OCI-LY3 (cell line): ENCODE data around the gene SHMT2.

Experiments
- H2AFZ ChIP-seq: fragments of 200-600, 300-600 bp; shearing (Covaris generic); 2 replicates; pipeline ENCODE4 v1.6.0; 2014; ENCODE audit warnings: antibody characterized with exemption, low read depth, low read length
- H3K27ac ChIP-seq: fragments of 200-600, 300-600 bp; sonication (generic); 2 replicates; pipeline ENCODE4 v1.5.1; 2014; ENCODE audit warnings: mild to moderate bottlenecking, low read length, moderate library complexity, mixed read lengths
- H3K27me3 ChIP-seq: fragments of 200-600, 300-600 bp; sonication (generic); 2 replicates; pipeline ENCODE4 v1.6.1; 2014; ENCODE audit warnings: low read depth, low read length, mixed read lengths
- H3K36me3 ChIP-seq: fragments of 200-600, 300-600 bp; sonication (generic); replicated peaks from 2 replicates; pipeline ENCODE3; 2014; ENCODE audit warnings: low read depth, low read length, mixed read lengths
- H3K4me1 ChIP-seq: fragments of 300-600, 200-600 bp; sonication (generic); 2 replicates; pipeline ENCODE4 v1.6.1; 2014; ENCODE audit warnings: low read length, mixed read lengths
- H3K4me2 ChIP-seq: fragments of 200-600, 300-600 bp; sonication (generic); 2 replicates; pipeline ENCODE4 v1.6.1; 2014; ENCODE audit warnings: low read length, mixed read lengths
- H3K4me3 ChIP-seq: fragments of 300-600, 200-600 bp; sonication (generic); 2 replicates; pipeline ENCODE4 v1.5.1; 2014; ENCODE audit warnings: antibody characterized with exemption, mild to moderate bottlenecking, low read length, moderate library complexity
- H3K79me2 ChIP-seq: fragments of 300-600, 200-600 bp; shearing (Covaris generic); 2 replicates; pipeline ENCODE4 v1.6.1; 2014; ENCODE audit warnings: mild to moderate bottlenecking, low read length, mixed read lengths
- H3K9ac ChIP-seq: fragments of 300-600, 200-600 bp; shearing (Covaris generic); 2 replicates; pipeline ENCODE4 v1.6.0; 2014; ENCODE audit warnings: mild to moderate bottlenecking, low read length, moderate library complexity
- H3K9me3 ChIP-seq: fragments of 200-600, 300-600 bp; shearing (Covaris generic); 2 replicates; pipeline ENCODE4 v1.6.1; 2014; ENCODE audit warnings: low read length, mixed read lengths; ENCODE audit not compliant: insufficient read depth
- H4K20me1 ChIP-seq: fragments of 200-600, 300-600 bp; sonication (generic); 2 replicates; pipeline ENCODE4 v1.6.1; 2016; ENCODE audit warnings: low read length, mixed read lengths; ENCODE audit not compliant: insufficient read depth
- CTCF ChIP-seq: fragments of 200-600, 300-600 bp; sonication (generic); IDR thresholded peaks from 2 replicates; pipeline ENCODE4 v1.5.1; 2014; ENCODE audit warnings: antibody characterized with exemption, low read length, low read depth
- EZH2phosphoT487 ChIP-seq: fragments of 200-600 bp; shearing (Covaris generic); IDR thresholded peaks from 2 replicates; pipeline ENCODE4 v1.6.1; 2018; ENCODE audit warnings: antibody characterized with exemption, mixed run types, low read depth

The SHMT2 gene

GRCh38 chr12:57219205-57219992, 10.1 kb upstream of the SHMT2 start:
- Histone ChIP-seq H3K9me3 (no peaks in the 10 kb centered on the region), H3K79me2 (no peaks in the 10 kb centered on the region), H3K27ac (no peak overlapping the region), H2AFZ (no peak overlapping the region), H3K4me3 (no peak overlapping the region), H3K36me3 (no peaks in the 10 kb centered on the region), H4K20me1 (peaks cover 4% of the 10 kb centered on the region; the same call in 1 of the 2 replicates), H3K27me3 (peaks cover 72% of the 10 kb centered on the region), H3K4me2 (no peak overlapping the region), H3K4me1 (peaks cover 37% of the 10 kb centered on the region), H3K9ac (no peak overlapping the region)
- TF ChIP-seq EZH2phosphoT487: no peak
- no peak for TF ChIP-seq CTCF

GRCh38 chr12:57219993-57220754, 9.3 kb upstream of the SHMT2 start:
- Histone ChIP-seq H3K27me3 (peaks cover 64% of the 10 kb centered on the region), H3K4me3 (no peak overlapping the region), H3K36me3 (no peaks in the 10 kb centered on the region), H3K4me2 (no peak overlapping the region), H4K20me1 (no peaks in the 10 kb centered on the region), H3K9ac (no peak overlapping the region), H3K9me3 (no peaks in the 10 kb centered on the region), H3K27ac (no peak overlapping the region), H3K79me2 (no peaks in the 10 kb centered on the region), H2AFZ (no peak overlapping the region), H3K4me1 (peaks cover 31% of the 10 kb centered on the region)
- TF ChIP-seq EZH2phosphoT487: no peak

- Histone ChIP-seq H3K36me3 (no peaks in the 10 kb centered on the region), H3K4me2 (no peak overlapping the region), H4K20me1 (no peaks in the 10 kb centered on the region), H3K27me3 (peaks cover 59% of the 10 kb centered on the region), H3K27ac (no peak overlapping the region), H3K9ac (no peak overlapping the region), H3K9me3 (no peaks in the 10 kb centered on the region), H2AFZ (no peak overlapping the region), H3K4me1 (peaks cover 25% of the 10 kb centered on the region), H3K4me3 (no peak overlapping the region), H3K79me2 (no peaks in the 10 kb centered on the region)
- TF ChIP-seq EZH2phosphoT487 (no peak), CTCF (no peak)
Observed at GRCh38 chr12:57220770-57221168, 8.7 kb upstream of the SHMT2 start.

- H3K4me1 ChIP-seq: peaks cover 20% of the 10 kb centered on the region
- H3K27me3 ChIP-seq: peaks cover 53% of the 10 kb centered on the region
- no peaks in the 10 kb centered on the region for H3K36me3 ChIP-seq
- TF ChIP-seq CTCF (no peak), EZH2phosphoT487 (no peak)
- no peaks in the 10 kb centered on the region for H3K79me2 ChIP-seq
- H2AFZ ChIP-seq: no peak overlapping the region
- no peak overlapping the region for H3K9ac ChIP-seq
- no peaks in the 10 kb centered on the region for H4K20me1 ChIP-seq
- H3K9me3 ChIP-seq: no peaks in the 10 kb centered on the region
- no peak overlapping the region for H3K27ac ChIP-seq
- H3K4me2 ChIP-seq: no peak overlapping the region
- no peak overlapping the region for H3K4me3 ChIP-seq
Observed at GRCh38 chr12:57221169-57221917, 8.2 kb upstream of the SHMT2 start.
